ENCODE data around the gene NFIA. TPM values are rescaled to one million over a fixed set of nuclear protein-coding genes. Genes with fewer than 3 reads are reported as not detected.

The NFIA gene
- total and polyA plus RNA-seq, 2 of the 13 experiments (the other 11 are each of a cell fraction or from before 2014, with no cell fraction given): 14.7 to 28.5 TPM

- no peak for TF ChIP-seq RARG (CRISPR knock-in tag; IDR thresholded peaks at IDR 0.05; ENCODE audit: low read depth)
Observed at GRCh38 chr1:61092642-61093041, 10.3 kb downstream of the NFIA start (continued).

- POLR2A ChIA-PET: interaction anchor here (1.3 to 1.9 kb wide), 2 partner anchors 11 to 25 kb away, joined by 3 to 6 read pairs; partner anchors contain the start of gene NFIA
- no TSS peak for BruUV-seq (replicated peaks)
- no peak for DNase-seq (ENCODE audit: low spot score)
- Histone ChIP-seq H4K20me1 (ENCODE audit: insufficient read depth, low read length) (peaks cover 42% of the 10 kb centered on the region), H3K4me2 (ENCODE audit: low read depth, low read length) (no peak overlapping the region), H3K4me1 (ENCODE audit: insufficient read depth, low read length) (peaks cover 79% of the 10 kb centered on the region), H3K27ac (ENCODE audit: extremely low read length, insufficient read depth, low read length) (peak overlapping the region; percentile 2), H3K9me3 (ENCODE audit: low read length) (no peaks in the 10 kb centered on the region), H3K9ac (ENCODE audit: insufficient read depth, low read depth, low read length) (no peak overlapping the region), H2AFZ (ENCODE audit: low read length) (no peak overlapping the region), H3K36me3 (replicated peaks in 1 of 2; ENCODE audit: control insufficient read depth in 1 of 2, insufficient read depth in 2 of 2, low read length in 2 of 2) (peaks cover 0 to 16% of the 10 kb centered on the region in 2 experiments; a peak in 3 of 5 replicates), H3K79me2 (ENCODE audit: insufficient read depth, low read length) (peaks cover 100% of the 10 kb centered on the region), H3K27me3 (ENCODE audit: control insufficient read depth in 1 of 2, insufficient read depth in 2 of 2, low read length in 2 of 2) (no peaks in the 10 kb centered on the region), H3K4me3 (replicated peaks in 1 of 3; ENCODE audit: insufficient read depth in 1 of 3, low read depth in 2 of 3, low read length in 3 of 3) (no peak overlapping the region)
- FAIRE-seq: no peak
- CTCF ChIA-PET (ENCODE audit: low intra/inter-chr PET ratio, low total read pairs): no interaction called here
- TF ChIP-seq CBFB (CRISPR knock-in tag; IDR thresholded peaks at IDR 0.05) (0 out of 2 replicates have a peak, but pooled peaks have one; percentile 32), HNRNPH1 (optimal IDR thresholded peaks at IDR 0.05; ENCODE audit: low read depth, low read length) (no peak), ZNF572 (CRISPR knock-in tag; IDR thresholded peaks at IDR 0.05) (no peak), ZKSCAN1 (IDR thresholded peaks at IDR 0.05; ENCODE audit: low read length) (0 out of 2 replicates have a peak, but pooled peaks have one; percentile 19), HES4 (CRISPR knock-in tag; IDR thresholded peaks at IDR 0.05; ENCODE audit: borderline replicate concordance) (no peak), EHMT2 (IDR thresholded peaks at IDR 0.05; ENCODE audit: borderline replicate concordance, low read depth, low read length) (no peak)
- TF ChIP-seq, protein P1, sequence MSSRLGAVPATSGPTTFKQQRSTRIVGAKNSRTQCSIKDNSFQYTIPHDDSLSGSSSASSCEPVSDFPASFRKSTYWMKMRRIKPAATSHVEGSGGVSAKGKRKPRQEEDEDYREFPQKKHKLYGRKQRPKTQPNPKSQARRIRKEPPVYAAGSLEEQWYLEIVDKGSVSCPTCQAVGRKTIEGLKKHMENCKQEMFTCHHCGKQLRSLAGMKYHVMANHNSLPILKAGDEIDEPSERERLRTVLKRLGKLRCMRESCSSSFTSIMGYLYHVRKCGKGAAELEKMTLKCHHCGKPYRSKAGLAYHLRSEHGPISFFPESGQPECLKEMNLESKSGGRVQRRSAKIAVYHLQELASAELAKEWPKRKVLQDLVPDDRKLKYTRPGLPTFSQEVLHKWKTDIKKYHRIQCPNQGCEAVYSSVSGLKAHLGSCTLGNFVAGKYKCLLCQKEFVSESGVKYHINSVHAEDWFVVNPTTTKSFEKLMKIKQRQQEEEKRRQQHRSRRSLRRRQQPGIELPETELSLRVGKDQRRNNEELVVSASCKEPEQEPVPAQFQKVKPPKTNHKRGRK (CRISPR knock-in tag; IDR thresholded peaks at IDR 0.05): no peak
- TF ChIP-seq, protein P2, sequence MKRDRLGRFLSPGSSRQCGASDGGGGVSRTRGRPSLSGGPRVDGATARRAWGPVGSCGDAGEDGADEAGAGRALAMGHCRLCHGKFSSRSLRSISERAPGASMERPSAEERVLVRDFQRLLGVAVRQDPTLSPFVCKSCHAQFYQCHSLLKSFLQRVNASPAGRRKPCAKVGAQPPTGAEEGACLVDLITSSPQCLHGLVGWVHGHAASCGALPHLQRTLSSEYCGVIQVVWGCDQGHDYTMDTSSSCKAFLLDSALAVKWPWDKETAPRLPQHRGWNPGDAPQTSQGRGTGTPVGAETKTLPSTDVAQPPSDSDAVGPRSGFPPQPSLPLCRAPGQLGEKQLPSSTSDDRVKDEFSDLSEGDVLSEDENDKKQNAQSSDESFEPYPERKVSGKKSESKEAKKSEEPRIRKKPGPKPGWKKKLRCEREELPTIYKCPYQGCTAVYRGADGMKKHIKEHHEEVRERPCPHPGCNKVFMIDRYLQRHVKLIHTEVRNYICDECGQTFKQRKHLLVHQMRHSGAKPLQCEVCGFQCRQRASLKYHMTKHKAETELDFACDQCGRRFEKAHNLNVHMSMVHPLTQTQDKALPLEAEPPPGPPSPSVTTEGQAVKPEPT (CRISPR knock-in tag; IDR thresholded peaks at IDR 0.05; ENCODE audit: low read depth): no peak
- 75% methylated on average over 2 of the region's 2 CpGs for WGBS (ENCODE audit: low lambda C conversion rate)
- ATAC-seq: no peak
- in situ Hi-C loops (cut with HindIII; ENCODE audit: extremely low pct_ligation_motif_present, low pct_unique_long_range_greater_than_20kb): no loop called here
- intact Hi-C loops (cut with micrococcal nuclease; ENCODE audit: unreplicated experiment): no loop called here
Observed at GRCh38 chr1:61093525-61094137, 11.3 kb downstream of the NFIA start.
